Natural killer cell (primary cell): ENCODE data around the gene SLC39A11. TPM values are rescaled to one million over a fixed set of nuclear protein-coding genes. Genes with fewer than 3 reads are reported as not detected.

ENCODE experiments used
- ATAC-seq, 3 donors: fragments of 150-1000 bp in 2 of 3; fragments of 200-7000 bp in 1 of 3; cut with Tn5 transposase; 1 replicate in 1 of 3; 2 replicates in 2 of 3; pipeline ENCODE4 v1.10.0; 2021; ENCODE audit warnings: mild to moderate bottlenecking in 2 of 3, moderate library complexity in 2 of 3
- DNase-seq, 2 donors: peaks; one replicate each; pipeline versions ENCODE4 v3.0.0 to v3.0.0-alpha.2; 2013 to 2021; ENCODE audit warnings: mixed read lengths in 1 of 2
- H3K27ac ChIP-seq: one replicate; pipeline ENCODE4 v1.5.1; 2013; ENCODE audit warnings: mild to moderate bottlenecking, low read length
- H3K27me3 ChIP-seq: one replicate; pipeline ENCODE4 v1.6.1; 2013; ENCODE audit warnings: low read length; ENCODE audit not compliant: control insufficient read depth, insufficient read depth
- H3K36me3 ChIP-seq: one replicate; pipeline ENCODE4 v1.6.1; 2013; ENCODE audit warnings: low read length; ENCODE audit not compliant: control insufficient read depth, insufficient read depth
- H3K4me1 ChIP-seq: one replicate; pipeline ENCODE4 v1.6.1; 2013; ENCODE audit warnings: low read length; ENCODE audit not compliant: control insufficient read depth, insufficient read depth
- H3K4me3 ChIP-seq: one replicate; pipeline ENCODE4 v1.5.1; 2013; ENCODE audit warnings: low read length
- H3K9me3 ChIP-seq: one replicate; pipeline ENCODE4 v1.6.1; 2013; ENCODE audit warnings: low read length; ENCODE audit not compliant: control insufficient read depth, insufficient read depth
- H3K27ac Mint-ChIP-seq, 2 donors: one replicate each; pipeline ENCODE4 v1.8.0; 2022; ENCODE audit warnings: mild to moderate bottlenecking in 2 of 2, mixed read lengths in 2 of 2, moderate library complexity in 1 of 2
- H3K27me3 Mint-ChIP-seq, 2 donors: one replicate each; pipeline ENCODE4 v1.8.0; 2022; ENCODE audit warnings: low read depth in 2 of 2, mixed read lengths in 2 of 2
- H3K36me3 Mint-ChIP-seq: one replicate; pipeline ENCODE4 v1.8.0; 2022; ENCODE audit warnings: mixed read lengths
- H3K4me1 Mint-ChIP-seq, 2 donors: one replicate each; pipeline ENCODE4 v1.8.0; 2022; ENCODE audit warnings: mixed read lengths in 2 of 2
- H3K4me3 Mint-ChIP-seq: one replicate; pipeline ENCODE4 v1.8.0; 2022; ENCODE audit warnings: mild to moderate bottlenecking, moderate library complexity, mixed read lengths
- H3K9me3 Mint-ChIP-seq, 2 donors: one replicate each; pipeline ENCODE4 v1.8.0; 2022; ENCODE audit warnings: mixed read lengths in 2 of 2
- WGBS: methylation state at CpG from one replicate; pipeline ENCODE4 v1.1.7; 2013; ENCODE audit warnings: missing lambda C conversion rate; ENCODE audit not compliant: insufficient coverage; 5-methylcytosine and 5-hydroxymethylcytosine counted together
- intact Hi-C: fragments of 100-400 bp; cut with micrococcal nuclease; formaldehyde crosslinking; loops from one replicate; pipeline ENCODE4 v1.14.2; 2022
- total RNA-seq, 4 donors: library from RNA; stranded (reverse); fragments of 120-200 nt in 1 of 4; gene quantifications; one replicate each; pipeline versions ENCODE4 v1.2.3 to v1.2.4, GENCODE V29; 2013 to 2022
- TF ChIP-seq, protein P1 (sequence below): fragments of 200-600 bp; IDR thresholded peaks from one replicate; pipeline ENCODE4 v1.8.0; 2022; ENCODE audit warnings: antibody characterized with exemption

SLC39A11 gene
- total RNA-seq, 3 donors from 2014 or later (not counting 1 experiment from before 2014, with no cell fraction given), result 32.6 to 44.9 (median 39.4) TPM

DNA sequence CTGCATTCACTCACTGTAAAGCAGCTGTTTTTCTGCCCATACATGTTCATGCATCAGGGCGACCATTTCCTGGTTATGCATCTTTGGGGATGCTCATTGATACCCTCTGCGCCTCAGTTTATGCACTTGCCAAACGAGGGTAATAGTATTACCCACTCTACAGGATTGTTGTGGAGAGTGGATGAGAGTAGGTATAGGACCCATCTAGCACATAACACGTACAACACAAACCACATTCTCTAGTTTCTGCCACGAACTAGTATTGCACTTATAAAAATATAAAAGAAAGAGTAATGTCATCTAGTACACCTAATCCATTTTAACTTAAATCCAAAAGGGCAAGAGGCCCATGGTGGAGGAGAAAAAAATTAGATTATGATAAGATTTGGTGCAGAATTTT lies 231.7 kb downstream of the SLC39A11 start:
- H3K36me3 Mint-ChIP-seq, result no peaks in the 10 kb centered on the region
- TF ChIP-seq, protein P1, sequence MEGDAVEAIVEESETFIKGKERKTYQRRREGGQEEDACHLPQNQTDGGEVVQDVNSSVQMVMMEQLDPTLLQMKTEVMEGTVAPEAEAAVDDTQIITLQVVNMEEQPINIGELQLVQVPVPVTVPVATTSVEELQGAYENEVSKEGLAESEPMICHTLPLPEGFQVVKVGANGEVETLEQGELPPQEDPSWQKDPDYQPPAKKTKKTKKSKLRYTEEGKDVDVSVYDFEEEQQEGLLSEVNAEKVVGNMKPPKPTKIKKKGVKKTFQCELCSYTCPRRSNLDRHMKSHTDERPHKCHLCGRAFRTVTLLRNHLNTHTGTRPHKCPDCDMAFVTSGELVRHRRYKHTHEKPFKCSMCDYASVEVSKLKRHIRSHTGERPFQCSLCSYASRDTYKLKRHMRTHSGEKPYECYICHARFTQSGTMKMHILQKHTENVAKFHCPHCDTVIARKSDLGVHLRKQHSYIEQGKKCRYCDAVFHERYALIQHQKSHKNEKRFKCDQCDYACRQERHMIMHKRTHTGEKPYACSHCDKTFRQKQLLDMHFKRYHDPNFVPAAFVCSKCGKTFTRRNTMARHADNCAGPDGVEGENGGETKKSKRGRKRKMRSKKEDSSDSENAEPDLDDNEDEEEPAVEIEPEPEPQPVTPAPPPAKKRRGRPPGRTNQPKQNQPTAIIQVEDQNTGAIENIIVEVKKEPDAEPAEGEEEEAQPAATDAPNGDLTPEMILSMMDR, result no peak
- H3K9me3 Mint-ChIP-seq, result no peaks in the 10 kb centered on the region
- no peak for ATAC-seq
- Histone ChIP-seq H3K4me3 (no peak overlapping the region), H3K9me3 (no peaks in the 10 kb centered on the region), H3K27me3 (no peaks in the 10 kb centered on the region), H3K36me3 (no peaks in the 10 kb centered on the region), H3K27ac (no peak overlapping the region), H3K4me1 (no peaks in the 10 kb centered on the region)
- intact Hi-C loops, result no loop called here
- H3K4me1 Mint-ChIP-seq, result peaks cover 9 to 14% of the 10 kb centered on the region in 2 donors
- H3K27me3 Mint-ChIP-seq, result no peaks in the 10 kb centered on the region
- 100% methylated on average over 2 of the region's 5 CpGs for WGBS
- H3K4me3 Mint-ChIP-seq, result no peak overlapping the region
- DNase-seq, result no peak
- H3K27ac Mint-ChIP-seq, result no peak overlapping the region

DNA sequence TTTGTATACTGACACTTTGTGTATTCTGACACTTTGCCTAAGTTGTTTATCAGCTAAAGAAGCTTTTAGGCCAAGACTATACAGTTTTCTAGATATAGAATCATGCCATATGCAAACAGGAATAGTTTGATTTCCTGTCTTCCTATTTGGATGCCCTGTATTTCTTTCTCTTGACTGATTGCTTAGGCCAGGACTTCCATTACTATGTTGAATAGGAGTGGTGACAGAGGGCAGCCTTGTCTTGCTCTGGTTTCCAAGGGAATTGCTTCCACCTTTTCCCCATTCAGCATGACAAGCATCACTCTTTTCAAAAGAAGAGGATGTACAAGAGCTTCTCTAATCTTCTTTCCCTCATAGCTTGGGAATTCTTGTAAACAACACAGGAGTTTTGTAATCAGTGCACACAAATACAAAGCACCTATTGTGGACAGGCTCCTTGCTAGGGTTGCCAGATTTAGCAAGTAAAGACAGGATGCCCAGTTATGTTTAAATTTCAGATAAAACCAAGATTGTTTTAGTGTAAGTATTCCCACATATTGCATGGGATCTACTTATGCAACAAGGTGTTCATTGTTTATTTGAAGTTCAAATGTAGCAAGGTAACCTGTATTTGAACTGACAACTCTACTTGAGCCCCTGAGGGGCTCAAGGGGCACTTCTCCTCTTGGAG lies 233.5 kb downstream of the SLC39A11 start:
- Mint-ChIP-seq H3K27ac (no peak overlapping the region), H3K27me3 (no peaks in the 10 kb centered on the region), H3K4me1 (peaks cover 9 to 13% of the 10 kb centered on the region in 2 donors), H3K9me3 (no peaks in the 10 kb centered on the region), H3K36me3 (no peaks in the 10 kb centered on the region), H3K4me3 (no peak overlapping the region)
- Histone ChIP-seq H3K4me3 (no peak overlapping the region), H3K36me3 (no peaks in the 10 kb centered on the region), H3K27me3 (no peaks in the 10 kb centered on the region), H3K27ac (no peak overlapping the region), H3K9me3 (no peaks in the 10 kb centered on the region), H3K4me1 (no peaks in the 10 kb centered on the region)
- ATAC-seq (no peak), DNase-seq (no peak)
- intact Hi-C loops, result no loop called here
- TF ChIP-seq, protein P1, result no peak

DNA sequence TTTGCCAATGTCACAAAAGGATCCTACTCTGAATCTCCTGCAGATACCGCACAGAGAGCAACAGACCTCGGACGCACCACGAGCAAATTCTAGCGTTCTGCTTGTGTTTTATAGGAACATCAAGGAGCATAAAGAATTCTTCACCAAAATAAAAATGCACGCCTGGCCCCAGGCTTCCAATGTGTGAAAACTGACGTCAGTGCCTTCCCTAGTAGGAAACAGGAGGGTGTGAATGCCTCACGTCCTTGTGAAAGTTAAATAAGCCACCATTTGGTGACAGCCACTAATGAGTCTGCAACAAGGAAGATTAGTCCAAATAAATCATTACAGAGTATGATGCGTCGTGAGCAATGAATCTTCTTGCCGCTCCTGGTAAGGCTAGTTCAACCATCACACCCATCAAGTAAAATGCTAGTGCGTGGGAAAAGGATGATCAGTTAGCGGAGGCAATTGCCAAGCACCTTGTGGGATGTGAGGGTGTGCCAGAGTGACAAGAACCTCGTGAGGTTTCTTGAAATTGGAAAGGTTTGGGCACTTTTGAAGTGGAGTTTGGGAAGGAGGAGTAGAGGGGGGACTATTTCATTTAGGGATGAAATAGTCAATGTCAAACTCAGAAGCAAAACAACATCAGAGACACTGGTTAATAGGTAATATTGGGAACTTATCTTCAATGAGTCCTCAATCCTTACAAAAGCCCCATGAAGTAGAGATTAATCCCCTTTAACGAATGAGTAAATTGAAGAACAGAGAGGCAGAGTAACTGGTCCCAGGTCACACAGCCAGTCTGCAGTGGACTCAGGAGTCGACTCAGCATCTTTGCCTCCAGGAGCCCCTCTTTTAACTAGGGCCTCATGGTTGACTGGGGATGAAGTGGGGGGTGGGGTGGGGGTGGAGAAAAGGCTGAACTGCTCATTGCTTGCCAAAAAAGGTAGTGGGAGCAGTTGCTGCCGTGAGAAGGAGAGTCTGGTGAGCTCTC lies 238.8 kb downstream of the SLC39A11 start:
- no peaks in the 10 kb centered on the region for H3K27me3 Mint-ChIP-seq
- TF ChIP-seq, protein P1, result no peak
- H3K27ac ChIP-seq, result no peak overlapping the region
- H3K9me3 Mint-ChIP-seq, result no peaks in the 10 kb centered on the region
- no peak for ATAC-seq
- no peak overlapping the region for H3K4me3 Mint-ChIP-seq
- no peak overlapping the region for H3K4me3 ChIP-seq
- H3K9me3 ChIP-seq, result no peaks in the 10 kb centered on the region
- WGBS, result 81% methylated on average over 16 of the region's 17 CpGs
- no peaks in the 10 kb centered on the region for H3K36me3 ChIP-seq
- intact Hi-C loops, result no loop called here
- H3K36me3 Mint-ChIP-seq, result no peaks in the 10 kb centered on the region
- DNase-seq, result no peak
- H3K27me3 ChIP-seq, result no peaks in the 10 kb centered on the region
- no peak overlapping the region for H3K27ac Mint-ChIP-seq
- H3K4me1 Mint-ChIP-seq, result peaks cover 16 to 19% of the 10 kb centered on the region in 2 donors
- no peaks in the 10 kb centered on the region for H3K4me1 ChIP-seq
